ENCODE measurements around the gene PRCP. TPM values are rescaled to one million over a fixed set of nuclear protein-coding genes. Genes with fewer than 3 reads are reported as not detected.
"Not testable (repeated sequence)": the region's sequence is repeated elsewhere in the genome, so short reads cannot be mapped to it uniquely, and the experiment has no call there.

Gene PRCP
- polyA plus RNA-seq, 4 donors: 6.7 to 76.2 (median 21.0) TPM

DNA sequence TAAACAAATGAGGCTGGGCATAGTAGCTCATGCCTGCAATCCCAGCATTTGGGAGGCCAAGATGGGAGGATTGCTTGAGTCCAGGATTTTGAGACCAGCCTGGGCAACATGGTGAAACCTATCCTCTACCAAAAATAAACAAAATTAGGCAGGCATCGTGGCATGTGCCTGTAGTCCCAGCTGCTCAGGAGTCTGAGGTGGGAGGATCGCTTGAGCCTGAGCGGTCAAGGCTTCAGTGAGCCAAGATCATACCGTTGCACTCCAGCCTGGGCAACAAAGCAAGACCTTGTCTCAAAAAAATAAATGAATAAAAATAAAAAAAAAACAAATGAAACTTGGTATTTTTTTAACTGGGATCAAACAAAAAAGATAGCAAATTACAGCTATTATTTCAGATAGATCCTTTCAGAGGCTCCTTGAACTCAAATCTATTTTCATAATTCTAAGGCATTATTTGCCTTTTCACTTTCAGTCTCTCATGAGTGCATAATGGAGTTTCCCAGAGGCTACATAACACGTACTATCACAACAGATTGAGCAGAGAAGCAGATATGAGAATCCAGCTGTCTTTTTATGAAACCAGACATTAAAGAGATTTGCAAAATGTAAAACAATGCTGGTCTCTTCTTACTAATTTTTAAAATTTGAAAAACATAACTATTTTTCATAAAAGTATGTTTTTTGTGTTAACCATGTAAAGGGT is 24.4 kb upstream of the PRCP start:
- H3K36me3 ChIP-seq (ENCODE audit: control insufficient read depth in 3 of 3, insufficient read depth in 2 of 3, low read depth in 1 of 3, low read length in 3 of 3): no peaks in the 10 kb centered on the region
- no peak for DNase-seq
- no peak overlapping the region for H3K4me3 ChIP-seq (ENCODE audit: low read depth in 1 of 3, low read length in 3 of 3)
- 90 to 94% (median 91%) methylated on average over 5 of the region's 5 CpGs for WGBS, 3 donors
- FAIRE-seq: no peak
- no peak overlapping the region for H3K27ac ChIP-seq (ENCODE audit: low read depth in 1 of 3, low read length in 2 of 3)
- no peaks in the 10 kb centered on the region for H3K27me3 ChIP-seq (ENCODE audit: control insufficient read depth in 3 of 3, insufficient read depth in 3 of 3, low read length in 3 of 3)
- no peaks in the 10 kb centered on the region for H3K4me1 ChIP-seq (ENCODE audit: control insufficient read depth in 3 of 3, insufficient read depth in 2 of 3, low read depth in 1 of 3, low read length in 2 of 3)
- H3K9me3 ChIP-seq (ENCODE audit: control insufficient read depth in 2 of 2, insufficient read depth in 1 of 2, low read depth in 1 of 2, low read length in 1 of 2): no peaks in the 10 kb centered on the region

DNA sequence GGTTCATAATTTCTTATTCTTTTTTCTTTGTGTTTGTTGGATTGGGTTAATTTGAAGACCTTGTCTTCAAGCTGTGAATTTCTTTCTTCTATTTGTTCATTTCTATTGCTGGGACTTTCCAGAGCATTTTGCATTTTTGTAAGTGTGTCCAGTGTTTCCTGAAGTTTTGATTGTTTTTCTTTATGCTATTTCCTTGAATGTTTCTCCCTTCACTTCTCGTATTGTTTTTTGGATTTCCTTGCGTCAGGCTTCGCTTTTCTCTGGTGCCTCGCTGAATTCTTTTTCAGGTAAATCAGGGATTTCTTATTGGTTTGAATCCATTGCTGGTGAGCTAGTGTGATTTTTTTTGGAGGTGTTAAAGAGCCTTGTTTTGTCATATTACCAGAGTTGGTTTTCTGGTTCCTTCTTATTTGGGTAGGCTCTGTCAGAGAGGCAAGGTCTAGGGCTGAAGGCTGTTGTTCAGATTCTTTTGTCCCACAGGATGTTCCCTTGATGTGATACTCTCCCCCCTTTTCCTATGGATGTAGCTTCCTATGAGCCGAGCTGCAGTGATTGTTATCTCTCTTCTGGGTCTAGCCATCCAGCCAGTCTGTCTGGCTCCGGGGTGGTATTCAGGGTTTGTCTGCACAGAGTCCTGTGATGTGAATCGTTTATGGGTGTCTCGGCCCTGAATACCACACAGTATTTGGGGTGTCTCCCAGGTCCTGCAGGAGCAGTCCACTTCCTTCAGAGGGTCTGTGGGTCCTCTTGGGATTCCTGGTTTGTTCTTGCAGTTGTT is 22.4 kb upstream of the PRCP start:
- not testable (repeated sequence) for H3K36me3 ChIP-seq (ENCODE audit: control insufficient read depth in 3 of 3, insufficient read depth in 2 of 3, low read depth in 1 of 3, low read length in 3 of 3); DNase-seq; FAIRE-seq; H3K9me3 ChIP-seq (ENCODE audit: control insufficient read depth in 2 of 2, insufficient read depth in 1 of 2, low read depth in 1 of 2, low read length in 1 of 2); H3K27me3 ChIP-seq (ENCODE audit: control insufficient read depth in 3 of 3, insufficient read depth in 3 of 3, low read length in 3 of 3); H3K27ac ChIP-seq (ENCODE audit: low read depth in 1 of 3, low read length in 2 of 3); H3K4me3 ChIP-seq (ENCODE audit: low read depth in 1 of 3, low read length in 3 of 3); H3K4me1 ChIP-seq (ENCODE audit: control insufficient read depth in 3 of 3, insufficient read depth in 2 of 3, low read depth in 1 of 3, low read length in 2 of 3)
- WGBS, 3 donors: 75 to 91% (median 91%) methylated on average over 8 of the region's 8 CpGs

DNA sequence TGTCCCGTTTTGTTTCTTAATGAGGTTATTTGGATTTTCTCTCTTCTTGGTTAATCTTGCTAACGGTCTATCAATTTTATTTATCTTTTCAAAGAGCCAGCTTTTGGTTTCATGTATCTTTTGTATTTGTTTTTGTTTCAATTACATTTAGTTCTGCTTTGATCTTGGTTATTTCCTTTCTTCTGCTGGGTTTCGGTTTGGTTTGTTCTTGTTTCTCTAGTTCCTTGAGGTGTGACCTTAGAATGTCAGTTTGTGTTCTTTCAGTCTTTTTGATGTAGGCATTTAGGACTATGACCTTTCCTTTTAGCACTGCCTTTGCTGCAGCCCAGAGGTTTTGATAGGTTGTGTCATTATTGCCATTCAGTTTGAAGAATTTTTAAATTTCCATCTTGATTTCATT is 20.0 kb upstream of the PRCP start:
- not testable (repeated sequence) for FAIRE-seq; H3K4me3 ChIP-seq (ENCODE audit: low read depth in 1 of 3, low read length in 3 of 3); H3K27ac ChIP-seq (ENCODE audit: low read depth in 1 of 3, low read length in 2 of 3); DNase-seq; H3K9me3 ChIP-seq (ENCODE audit: control insufficient read depth in 2 of 2, insufficient read depth in 1 of 2, low read depth in 1 of 2, low read length in 1 of 2); H3K36me3 ChIP-seq (ENCODE audit: control insufficient read depth in 3 of 3, insufficient read depth in 2 of 3, low read depth in 1 of 3, low read length in 3 of 3); H3K4me1 ChIP-seq (ENCODE audit: control insufficient read depth in 3 of 3, insufficient read depth in 2 of 3, low read depth in 1 of 3, low read length in 2 of 3); H3K27me3 ChIP-seq (ENCODE audit: control insufficient read depth in 3 of 3, insufficient read depth in 3 of 3, low read length in 3 of 3)
- 19 to 46% (median 21%) methylated on average over 3 of the region's 3 CpGs for WGBS, 3 donors

DNA sequence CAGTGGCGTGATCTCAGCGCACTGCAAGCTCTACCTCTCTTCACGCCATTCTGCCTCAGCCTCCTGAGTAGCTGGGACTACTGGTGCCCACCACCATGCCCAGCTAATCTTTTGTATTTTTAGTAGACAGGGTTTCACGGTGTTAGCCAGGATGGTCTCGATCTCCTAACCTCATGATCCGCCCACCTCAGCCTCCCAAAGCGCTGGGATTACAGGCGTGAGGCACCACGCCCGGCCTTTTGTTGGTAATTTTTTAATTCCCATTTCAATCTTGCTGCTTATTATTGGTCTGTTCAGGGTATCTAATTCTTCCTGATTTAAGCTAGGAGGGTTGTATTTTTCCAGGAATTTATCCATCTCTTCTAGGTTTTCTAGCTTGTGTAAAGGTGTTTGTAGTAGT is 19.6 kb upstream of the PRCP start:
- not testable (repeated sequence) for FAIRE-seq; H3K36me3 ChIP-seq (ENCODE audit: control insufficient read depth in 3 of 3, insufficient read depth in 2 of 3, low read depth in 1 of 3, low read length in 3 of 3); H3K4me3 ChIP-seq (ENCODE audit: low read depth in 1 of 3, low read length in 3 of 3); DNase-seq; H3K9me3 ChIP-seq (ENCODE audit: control insufficient read depth in 2 of 2, insufficient read depth in 1 of 2, low read depth in 1 of 2, low read length in 1 of 2); H3K4me1 ChIP-seq (ENCODE audit: control insufficient read depth in 3 of 3, insufficient read depth in 2 of 3, low read depth in 1 of 3, low read length in 2 of 3); H3K27me3 ChIP-seq (ENCODE audit: control insufficient read depth in 3 of 3, insufficient read depth in 3 of 3, low read length in 3 of 3)
- 94 to 96% (median 95%) methylated on average over 10 of the region's 10 CpGs for WGBS, 3 donors
- H3K27ac ChIP-seq (ENCODE audit: low read depth in 1 of 3, low read length in 2 of 3): peak overlapping the region in 1 of 3 donors; percentile 81

DNA sequence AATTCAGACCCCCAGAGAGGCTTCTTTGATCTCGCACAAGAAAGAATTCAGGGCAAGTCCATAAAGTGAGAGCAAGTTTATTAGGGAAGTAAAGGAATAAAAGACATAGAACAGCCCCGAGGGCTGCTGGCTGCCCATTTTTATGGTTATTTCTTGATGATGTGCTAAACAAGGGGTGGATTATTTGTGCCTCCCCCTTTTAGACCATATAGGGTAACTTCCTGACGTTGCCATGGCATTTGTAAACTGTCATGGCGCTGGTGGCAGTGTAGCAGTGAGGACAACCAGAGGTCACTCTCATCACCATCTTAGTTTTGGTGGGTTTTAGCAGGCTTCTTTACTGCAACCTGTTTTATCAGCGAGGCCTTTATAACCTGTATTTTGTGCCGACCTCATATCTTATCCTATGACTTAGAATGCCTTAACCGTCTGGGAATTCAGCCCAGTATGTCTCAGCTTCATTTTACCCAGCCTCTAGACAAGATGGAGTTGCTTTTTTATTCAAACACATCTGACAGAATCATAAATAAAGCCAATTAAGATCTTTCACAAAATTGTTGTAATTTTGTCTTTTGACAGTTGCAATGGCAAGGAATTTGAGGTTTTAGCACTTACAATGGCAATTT is 8.9 kb upstream of the PRCP start:
- no peak for FAIRE-seq

DNA sequence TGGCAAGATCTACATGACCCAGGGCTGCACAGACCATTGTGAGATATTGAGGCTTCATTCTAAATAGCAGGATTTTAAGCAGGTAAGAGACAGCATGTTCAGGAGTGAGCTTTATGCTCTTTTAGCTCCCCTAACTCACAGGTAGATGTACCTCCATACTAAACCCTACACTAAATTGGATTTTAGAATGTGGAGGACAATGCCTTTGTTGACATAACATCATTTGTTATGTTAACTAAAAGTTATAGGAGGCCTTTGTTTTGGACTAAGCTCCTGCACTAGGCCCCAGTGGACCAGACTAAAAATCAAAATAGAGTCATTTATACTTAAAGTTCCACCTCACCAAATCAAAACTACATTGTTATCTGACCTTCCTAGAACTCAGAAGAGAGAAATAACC is 8.1 kb upstream of the PRCP start:
- Histone ChIP-seq H3K4me1 (ENCODE audit: control insufficient read depth in 3 of 3, insufficient read depth in 2 of 3, low read depth in 1 of 3, low read length in 2 of 3) (no peaks in the 10 kb centered on the region), H3K27ac (ENCODE audit: low read depth in 1 of 3, low read length in 2 of 3) (no peak overlapping the region), H3K4me3 (ENCODE audit: low read depth in 1 of 3, low read length in 3 of 3) (no peak overlapping the region), H3K36me3 (ENCODE audit: control insufficient read depth in 3 of 3, insufficient read depth in 2 of 3, low read depth in 1 of 3, low read length in 3 of 3) (no peaks in the 10 kb centered on the region), H3K9me3 (ENCODE audit: control insufficient read depth in 2 of 2, insufficient read depth in 1 of 2, low read depth in 1 of 2, low read length in 1 of 2) (peaks cover 0 to 3% of the 10 kb centered on the region in 2 donors), H3K27me3 (ENCODE audit: control insufficient read depth in 3 of 3, insufficient read depth in 3 of 3, low read length in 3 of 3) (no peaks in the 10 kb centered on the region)
- FAIRE-seq: no peak
- DNase-seq: no peak

More for the DNA sequence above, 8.9 kb upstream of the PRCP start:
- Histone ChIP-seq H3K27ac (ENCODE audit: low read depth in 1 of 3, low read length in 2 of 3) (no peak overlapping the region), H3K4me3 (ENCODE audit: low read depth in 1 of 3, low read length in 3 of 3) (no peak overlapping the region), H3K27me3 (ENCODE audit: control insufficient read depth in 3 of 3, insufficient read depth in 3 of 3, low read length in 3 of 3) (no peaks in the 10 kb centered on the region), H3K9me3 (ENCODE audit: control insufficient read depth in 2 of 2, insufficient read depth in 1 of 2, low read depth in 1 of 2, low read length in 1 of 2) (peaks cover 0 to 3% of the 10 kb centered on the region in 2 donors), H3K4me1 (ENCODE audit: control insufficient read depth in 3 of 3, insufficient read depth in 2 of 3, low read depth in 1 of 3, low read length in 2 of 3) (no peaks in the 10 kb centered on the region), H3K36me3 (ENCODE audit: control insufficient read depth in 3 of 3, insufficient read depth in 2 of 3, low read depth in 1 of 3, low read length in 3 of 3) (no peaks in the 10 kb centered on the region)
- 64 to 73% (median 71%) methylated on average over 7 of the region's 7 CpGs for WGBS, 3 donors
- DNase-seq: no peak

DNA sequence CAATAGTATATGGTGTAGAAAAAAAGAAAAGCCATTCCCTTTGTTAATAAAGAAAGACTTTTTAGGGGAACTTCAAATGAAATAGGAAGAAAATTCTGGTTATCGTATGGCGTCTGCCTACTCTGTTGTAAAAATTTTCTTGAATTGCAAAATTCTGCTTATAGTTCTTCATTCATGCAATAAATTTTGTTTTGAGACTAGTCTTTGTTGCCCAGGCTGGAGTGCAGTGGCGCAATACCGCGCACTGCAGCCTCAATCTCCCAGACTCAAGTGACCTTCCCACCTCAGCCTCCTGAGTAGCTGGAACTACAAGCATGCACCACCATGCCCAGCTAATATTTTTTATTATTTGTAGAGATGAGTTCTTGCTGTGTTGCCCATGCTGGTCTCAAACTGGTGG is 7.1 kb upstream of the PRCP start:
- Histone ChIP-seq H3K4me1 (ENCODE audit: control insufficient read depth in 3 of 3, insufficient read depth in 2 of 3, low read depth in 1 of 3, low read length in 2 of 3) (peaks cover 0 to 1% (median 0%) of the 10 kb centered on the region in 3 donors), H3K9me3 (ENCODE audit: control insufficient read depth in 2 of 2, insufficient read depth in 1 of 2, low read depth in 1 of 2, low read length in 1 of 2) (peaks cover 0 to 3% of the 10 kb centered on the region in 2 donors), H3K4me3 (ENCODE audit: low read depth in 1 of 3, low read length in 3 of 3) (no peak overlapping the region), H3K27ac (ENCODE audit: low read depth in 1 of 3, low read length in 2 of 3) (no peak overlapping the region), H3K36me3 (ENCODE audit: control insufficient read depth in 3 of 3, insufficient read depth in 2 of 3, low read depth in 1 of 3, low read length in 3 of 3) (no peaks in the 10 kb centered on the region), H3K27me3 (ENCODE audit: control insufficient read depth in 3 of 3, insufficient read depth in 3 of 3, low read length in 3 of 3) (no peaks in the 10 kb centered on the region)
- FAIRE-seq (no peak), DNase-seq (no peak)
- 95 to 98% (median 97%) methylated on average over 5 of the region's 5 CpGs for WGBS, 3 donors

DNA sequence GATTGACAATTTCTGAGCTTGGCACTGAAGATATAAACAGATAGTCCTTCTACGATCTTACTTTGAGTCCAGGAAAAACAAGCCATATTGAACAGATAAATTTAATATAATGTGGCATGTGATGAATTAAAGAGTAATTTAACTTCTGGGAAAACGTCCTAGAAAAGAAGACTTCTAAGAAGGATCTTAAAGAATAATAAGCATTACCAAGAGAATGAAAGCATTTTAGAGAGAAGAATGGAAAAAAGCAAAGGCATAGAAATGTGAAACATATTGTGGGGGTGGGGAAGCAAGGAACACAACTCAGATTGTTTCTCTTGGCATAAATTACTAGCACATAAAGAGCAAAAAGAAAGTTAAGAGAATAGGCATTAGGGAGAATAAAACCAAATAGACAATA is 6.7 kb upstream of the PRCP start:
- peaks cover 0 to 4% (median under 1%) of the 10 kb centered on the region in 3 donors for H3K4me1 ChIP-seq (ENCODE audit: control insufficient read depth in 3 of 3, insufficient read depth in 2 of 3, low read depth in 1 of 3, low read length in 2 of 3)
- no peak overlapping the region for H3K4me3 ChIP-seq (ENCODE audit: low read depth in 1 of 3, low read length in 3 of 3)
- peaks cover 0 to 2% of the 10 kb centered on the region in 2 donors for H3K9me3 ChIP-seq (ENCODE audit: control insufficient read depth in 2 of 2, insufficient read depth in 1 of 2, low read depth in 1 of 2, low read length in 1 of 2)
- 54 to 72% (median 71%) methylated on average over 2 of the region's 2 CpGs for WGBS, 3 donors
- H3K36me3 ChIP-seq (ENCODE audit: control insufficient read depth in 3 of 3, insufficient read depth in 2 of 3, low read depth in 1 of 3, low read length in 3 of 3): no peaks in the 10 kb centered on the region
- no peak overlapping the region for H3K27ac ChIP-seq (ENCODE audit: low read depth in 1 of 3, low read length in 2 of 3)
- H3K27me3 ChIP-seq (ENCODE audit: control insufficient read depth in 3 of 3, insufficient read depth in 3 of 3, low read length in 3 of 3): no peaks in the 10 kb centered on the region
- DNase-seq (no peak), FAIRE-seq (no peak)

Measured in small intestine (tissue), 7 donors.